HG03442 (cell line): ENCODE data around the gene C1QL2.

Experiments
- ATAC-seq: cut with Tn5 transposase; IDR thresholded peaks from one replicate; pipeline ENCODE4 v1.9.1; 2021; ENCODE audit warnings: mild to moderate bottlenecking, moderate library complexity; ENCODE audit not compliant: unreplicated experiment

C1QL2 gene

DNA sequence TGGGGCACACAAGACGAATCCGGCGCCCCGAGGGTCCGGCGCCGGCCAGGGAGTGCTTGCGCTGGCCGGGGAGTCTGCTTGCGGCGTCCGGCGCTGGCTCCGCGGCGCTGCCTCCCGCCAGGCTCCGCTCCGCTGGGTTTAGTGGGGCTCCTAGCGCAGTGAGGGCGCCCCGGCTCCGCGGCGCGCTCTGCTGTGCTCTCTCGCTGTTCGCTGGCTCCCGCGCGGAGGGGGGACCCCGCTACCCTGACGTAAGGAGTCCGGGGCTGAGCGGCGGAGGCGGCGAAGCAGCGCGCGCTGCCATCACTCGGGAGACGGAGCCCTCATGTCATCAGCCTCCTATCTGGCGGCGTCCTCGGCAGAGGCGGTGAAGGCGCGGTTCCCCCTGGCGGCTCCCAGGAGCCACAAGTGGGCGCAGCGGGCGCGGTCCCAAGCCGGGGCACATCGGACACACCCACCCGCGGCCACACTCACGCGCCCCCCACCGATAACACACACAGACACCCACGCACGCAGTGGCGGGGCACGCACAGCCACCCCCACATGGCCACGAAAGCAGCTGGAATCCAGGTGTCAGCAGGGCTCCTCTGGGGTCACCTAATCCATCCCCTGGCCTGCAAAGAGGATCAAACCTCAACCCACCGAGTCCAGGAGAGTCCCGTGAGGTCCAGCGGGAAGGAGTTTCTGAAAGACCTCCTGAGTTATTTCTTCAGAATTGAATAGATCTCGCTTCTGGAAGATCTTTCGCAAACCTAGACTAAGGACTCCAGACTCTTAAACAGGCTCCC is at the start of gene C1QL2:
Gene C1QL2 (minus strand): TSS at position 189 of the 785 bp plus-strand sequence. CDS start 482 bp downstream, outside the sequence.
- ATAC-seq: no peak

DNA sequence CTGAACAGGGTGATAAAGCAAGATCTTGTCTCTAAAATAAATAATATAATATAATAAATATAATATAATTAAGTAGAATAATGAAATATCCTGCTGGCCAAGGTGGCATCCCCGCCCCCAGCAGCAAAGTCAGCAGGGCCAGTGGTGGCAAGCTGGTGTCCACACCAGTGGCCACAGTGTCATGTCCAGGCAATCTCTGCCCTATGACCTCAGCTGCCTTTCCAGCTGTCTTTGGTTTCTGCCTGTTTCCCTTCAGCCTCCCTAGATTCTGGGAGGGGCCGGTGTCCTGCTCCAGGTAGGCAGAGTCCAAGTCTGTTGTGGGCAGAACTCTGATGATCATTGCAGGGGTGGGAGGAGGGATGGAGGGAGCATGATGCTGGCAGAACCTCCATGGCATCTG is 48.9 kb upstream of the C1QL2 start:
- ATAC-seq: no peak

DNA sequence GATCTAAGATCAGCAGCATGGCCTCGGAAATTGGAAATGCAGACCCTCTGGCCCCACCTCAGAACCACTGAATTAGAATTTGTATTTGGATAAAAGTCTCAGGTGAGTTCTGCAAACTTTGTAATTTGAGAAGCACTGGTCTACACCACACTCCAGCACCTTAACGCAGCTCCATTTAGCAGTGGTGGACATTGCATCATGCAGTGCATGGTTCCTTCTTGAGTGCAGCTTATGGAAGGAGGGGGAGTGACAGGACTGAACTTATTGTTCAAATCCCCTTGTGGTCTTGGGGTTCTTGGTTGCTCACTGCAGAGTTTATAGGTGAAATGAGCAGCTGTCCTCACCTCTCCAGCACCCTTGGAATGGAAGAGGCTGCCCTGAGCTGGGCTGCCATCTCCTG is 47.6 kb upstream of the C1QL2 start:
- ATAC-seq: no peak

DNA sequence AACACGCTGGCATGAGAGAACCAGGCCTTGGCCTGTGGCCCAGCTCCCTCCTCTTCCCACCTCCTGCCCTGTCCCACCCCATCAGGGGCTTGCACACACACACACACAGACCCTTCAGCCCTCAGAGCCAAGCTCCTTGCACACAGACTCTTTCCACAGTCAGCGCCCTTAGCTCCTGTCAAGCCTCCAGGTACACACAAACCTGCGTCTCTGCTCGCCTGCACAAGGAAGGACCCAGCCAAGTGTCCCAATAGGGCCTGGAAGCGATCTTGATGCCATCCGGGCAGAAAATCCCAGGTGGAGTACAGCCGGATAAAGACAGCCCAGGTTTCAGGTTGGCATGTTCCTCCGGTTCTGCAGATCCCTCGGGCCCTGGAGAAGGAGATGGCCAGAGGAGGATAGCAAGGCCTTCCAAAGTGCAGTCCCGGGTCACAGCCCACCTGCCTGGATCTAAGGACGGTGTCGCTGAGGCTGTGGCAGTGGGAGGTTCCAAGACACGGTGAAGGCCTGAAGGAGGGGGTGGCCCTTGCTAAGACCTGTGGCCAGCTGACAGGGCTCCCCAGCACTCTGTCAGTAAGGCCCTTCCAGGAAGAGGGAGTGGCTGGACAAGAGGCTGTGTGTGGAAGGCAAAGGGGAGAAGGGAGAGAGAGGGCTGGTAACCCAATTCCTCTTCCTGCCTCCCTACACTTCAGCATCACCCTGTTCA is 46.6 kb upstream of the C1QL2 start:
- ATAC-seq: no peak

DNA sequence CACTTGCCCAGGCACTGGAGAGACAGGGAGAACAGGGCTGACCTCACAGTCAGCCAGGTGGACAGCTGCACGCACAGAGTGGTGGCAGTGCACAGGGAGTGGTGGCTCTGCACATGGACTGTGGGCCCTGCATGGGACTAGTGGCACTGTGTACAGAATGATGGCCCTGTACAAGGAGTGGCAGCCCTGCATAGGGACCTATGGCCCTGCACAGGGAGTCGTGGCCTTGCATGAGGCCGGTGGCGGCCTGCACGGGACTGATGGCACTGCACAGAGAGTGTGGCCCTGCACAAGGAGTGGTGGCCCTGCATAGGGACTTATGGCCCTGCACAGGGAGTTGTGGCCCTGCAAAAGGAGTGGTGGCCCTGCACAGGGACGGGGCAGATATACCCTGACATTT is 46.0 kb upstream of the C1QL2 start:
- no peak for ATAC-seq

DNA sequence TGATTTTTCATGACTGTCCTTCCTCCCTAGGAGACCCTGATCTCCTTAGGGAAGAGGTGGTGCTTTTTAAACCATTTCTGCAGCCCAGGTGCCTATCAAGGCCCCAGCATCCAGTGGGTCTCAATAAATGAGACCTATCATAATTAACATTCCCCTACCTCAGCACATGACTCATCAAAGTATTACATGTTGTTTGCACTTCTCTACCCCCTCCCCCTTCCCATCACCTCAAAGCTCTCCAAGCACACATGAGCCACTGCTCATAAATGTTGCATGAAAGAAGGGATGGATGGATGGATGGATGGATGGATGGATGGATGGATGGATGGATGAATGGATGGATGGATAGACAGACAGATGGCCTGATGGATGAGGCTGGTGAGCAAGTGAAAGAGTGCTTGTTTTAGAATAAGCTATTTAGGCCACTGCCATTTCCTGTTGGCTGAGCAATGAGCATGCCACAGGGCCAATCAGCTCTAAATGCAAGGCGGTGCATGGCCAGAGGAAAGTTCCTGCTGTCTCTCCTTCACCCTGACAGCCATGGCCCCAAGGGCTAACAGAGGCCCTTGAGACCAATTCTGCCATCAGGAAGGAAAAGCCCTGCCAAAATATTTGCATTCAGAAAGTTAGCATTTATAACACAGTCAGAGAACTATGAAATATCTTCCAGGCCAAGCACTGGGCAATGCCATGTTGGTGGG is 44.2 kb upstream of the C1QL2 start:
- ATAC-seq: no peak

DNA sequence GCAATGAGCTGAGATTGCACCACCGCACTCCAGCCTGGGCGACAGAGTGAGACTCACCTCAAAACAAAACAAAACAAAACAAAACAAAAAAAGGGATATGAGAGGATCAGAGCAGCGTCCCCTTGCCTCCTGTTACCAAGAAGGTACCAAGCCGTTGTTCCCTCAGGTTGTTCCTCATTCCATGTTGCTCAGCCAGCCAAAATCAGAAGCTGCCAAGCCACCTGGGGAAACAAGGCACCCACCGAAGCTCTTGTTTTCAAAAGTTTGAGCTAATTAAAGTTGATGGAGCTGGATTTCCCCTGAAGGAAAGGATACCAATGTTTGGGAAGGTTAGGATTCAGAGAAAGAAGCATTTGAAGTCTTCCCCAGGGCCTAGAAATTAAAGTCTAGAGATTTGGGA is 43.3 kb upstream of the C1QL2 start:
- no peak for ATAC-seq

DNA sequence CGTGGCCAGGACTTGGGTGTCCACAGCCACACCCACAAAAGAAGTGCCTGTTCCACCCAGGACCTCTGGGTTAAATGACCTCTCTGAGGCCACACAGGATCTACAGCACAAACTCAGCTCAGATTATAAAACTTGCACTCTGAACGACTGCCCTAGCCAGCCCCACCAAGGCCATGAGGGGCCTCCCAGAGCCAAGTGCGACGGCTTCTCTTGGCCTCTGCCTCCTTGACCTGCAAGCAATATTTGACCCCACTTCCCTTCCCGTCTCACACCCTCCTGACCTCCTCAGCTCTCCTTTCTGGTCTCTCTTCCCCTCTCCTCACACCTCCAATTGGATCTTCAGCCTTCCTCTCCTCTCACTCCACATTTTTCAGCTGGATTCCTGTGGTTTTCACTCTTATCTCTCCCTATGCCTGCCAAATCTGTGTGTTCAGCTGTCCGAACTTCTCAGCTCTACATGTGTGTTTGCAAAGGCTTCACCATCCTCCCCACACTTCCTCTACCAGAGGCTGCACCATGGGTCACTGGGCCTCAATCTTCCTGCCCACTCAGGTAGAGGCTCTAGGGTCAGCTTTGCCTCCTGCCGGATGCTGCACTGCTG is 39.8 kb upstream of the C1QL2 start:
- no peak for ATAC-seq

DNA sequence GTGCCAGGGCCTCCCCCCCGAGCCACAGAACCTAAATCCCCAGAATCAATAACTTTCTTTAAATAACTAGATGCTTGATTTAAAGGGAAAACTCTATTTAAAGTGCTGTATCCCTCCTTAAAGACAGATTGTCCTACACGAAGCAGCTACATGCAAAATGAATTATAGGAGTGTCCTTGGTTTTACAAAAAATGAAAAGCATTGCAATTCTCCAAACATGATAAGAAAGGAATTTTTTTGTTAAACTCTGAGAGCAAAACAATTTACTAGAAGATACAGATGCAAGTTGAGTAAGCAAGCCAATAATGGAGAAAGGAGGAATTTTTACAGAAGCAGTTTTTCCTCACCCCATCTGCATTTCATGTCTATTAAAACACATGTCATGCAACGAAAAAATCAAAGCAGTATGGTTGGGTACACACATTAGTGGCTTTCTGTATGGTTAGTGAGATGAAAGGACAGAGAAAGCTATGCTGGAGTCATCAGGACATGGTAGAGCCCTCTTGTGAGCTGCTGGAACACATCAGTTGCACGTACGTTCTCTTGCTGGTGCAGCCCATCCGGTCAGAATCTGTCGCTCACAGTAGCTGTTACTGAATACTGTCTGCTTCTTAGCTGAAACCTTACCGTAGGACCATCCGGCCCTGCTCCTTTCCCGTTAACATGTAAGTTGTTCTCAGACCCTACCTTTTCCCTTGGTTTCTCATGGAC is 39.1 kb upstream of the C1QL2 start:
- no peak for ATAC-seq

DNA sequence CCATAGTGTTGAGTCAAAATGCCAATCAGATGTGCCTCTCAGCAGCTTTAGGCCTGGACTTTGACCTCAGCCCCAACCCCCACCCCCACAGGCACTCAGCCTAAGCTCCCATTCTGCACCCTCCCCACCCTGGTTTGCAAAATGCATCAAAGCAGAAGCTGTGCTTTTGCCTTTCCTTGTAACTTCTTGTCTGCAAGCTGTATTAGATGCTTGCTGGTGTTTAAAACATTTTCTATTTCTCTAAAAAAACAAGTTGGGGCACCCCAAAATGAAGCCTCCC is 38.5 kb upstream of the C1QL2 start:
- ATAC-seq: no peak

DNA sequence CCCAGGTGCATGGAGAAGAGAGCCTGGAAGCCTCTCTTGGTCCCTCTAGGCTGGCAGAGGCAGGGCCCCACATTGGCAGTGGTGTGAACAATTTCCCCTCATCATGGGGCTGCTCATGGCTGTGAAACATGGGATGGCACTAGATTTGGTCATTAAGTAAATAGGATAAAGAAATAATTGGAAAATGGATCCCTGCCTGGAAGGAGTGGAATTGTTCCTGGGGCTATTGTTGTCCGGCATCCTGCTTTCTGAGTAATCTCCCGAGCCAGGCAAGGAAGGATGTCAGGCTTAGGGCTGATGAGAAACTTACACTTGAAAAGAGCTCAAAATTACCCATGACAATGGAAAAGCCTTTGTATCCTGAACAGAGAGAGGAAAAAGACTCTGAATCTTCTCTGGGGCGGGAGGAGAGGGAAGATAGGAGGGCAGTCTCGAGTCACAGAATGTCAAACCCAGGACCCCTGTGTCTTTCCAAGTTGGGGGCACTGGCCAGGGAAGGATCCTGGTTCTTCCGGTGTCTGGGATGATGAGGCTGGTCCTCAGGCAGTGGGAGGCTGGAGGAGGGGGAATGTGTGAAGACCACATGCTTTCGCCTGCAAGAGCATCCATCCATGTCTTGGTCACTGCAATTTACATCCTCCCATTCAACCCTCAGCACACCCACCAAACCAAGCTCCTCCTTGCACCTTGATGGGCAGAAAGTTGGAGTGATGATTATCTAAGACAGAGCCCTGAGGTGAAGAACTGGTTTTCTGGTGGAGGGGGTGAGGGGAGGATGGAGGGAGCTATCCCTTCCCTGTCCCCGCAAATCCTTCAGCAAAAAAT is 38.0 kb upstream of the C1QL2 start:
- ATAC-seq: no peak

DNA sequence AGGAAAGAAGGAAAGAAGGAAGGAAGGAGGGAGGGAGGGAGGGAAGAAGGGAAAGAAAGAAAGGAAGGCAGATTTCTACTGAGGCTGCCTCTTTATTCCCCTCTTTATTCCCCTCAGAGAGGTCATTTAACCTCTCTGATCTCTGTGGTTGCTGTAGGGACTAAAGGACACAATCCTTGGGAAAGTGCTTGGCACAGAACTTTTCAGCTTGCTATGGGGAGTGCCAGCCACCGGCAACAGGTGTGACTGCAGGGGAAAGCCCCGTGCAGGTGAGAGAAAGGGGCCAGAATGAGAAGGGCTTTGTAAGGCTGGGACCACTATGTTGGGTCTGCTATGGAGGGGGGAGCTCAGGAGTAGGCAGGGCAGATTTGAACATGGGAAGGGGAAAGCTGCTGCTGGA is 37.3 kb upstream of the C1QL2 start:
- no peak for ATAC-seq

DNA sequence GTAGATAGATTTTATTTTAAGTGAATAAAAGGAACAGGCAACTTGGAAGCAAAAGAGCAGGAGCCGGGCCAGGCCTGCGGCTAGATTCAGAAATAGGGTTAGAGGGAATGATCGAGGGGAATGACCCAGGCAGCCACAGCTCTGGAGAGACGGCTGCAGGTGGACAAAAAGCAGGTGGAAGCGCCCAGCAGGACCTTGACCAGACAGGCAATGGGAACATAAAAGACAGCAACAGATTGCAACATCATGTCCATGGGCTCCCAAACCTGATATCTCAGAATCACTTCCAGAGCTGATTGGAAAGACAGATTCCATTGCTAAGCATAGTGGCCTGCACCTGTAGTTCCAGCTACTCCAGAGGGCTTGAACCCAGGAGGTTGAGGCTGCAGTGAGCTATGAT is 36.5 kb upstream of the C1QL2 start:
- ATAC-seq: no peak

DNA sequence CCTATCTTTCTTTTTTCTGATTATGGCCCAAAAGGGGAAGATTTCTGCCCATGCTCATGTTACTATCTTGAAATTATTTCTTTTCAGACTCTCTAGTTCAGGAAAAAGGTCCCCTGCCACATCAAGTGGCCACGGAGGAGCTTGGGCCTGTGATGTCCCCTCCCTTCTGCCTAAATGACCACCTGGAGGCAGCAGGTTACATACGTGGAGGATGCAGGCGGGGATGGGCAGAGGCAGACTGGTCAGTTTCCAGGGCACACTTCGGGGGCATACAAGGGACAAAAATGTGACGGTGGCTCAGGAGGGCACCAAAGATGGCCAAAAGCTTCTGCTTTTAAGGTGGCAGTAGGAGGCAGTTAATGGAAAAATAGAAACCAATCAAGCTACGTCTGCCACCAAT is 34.3 kb upstream of the C1QL2 start:
- no peak for ATAC-seq

DNA sequence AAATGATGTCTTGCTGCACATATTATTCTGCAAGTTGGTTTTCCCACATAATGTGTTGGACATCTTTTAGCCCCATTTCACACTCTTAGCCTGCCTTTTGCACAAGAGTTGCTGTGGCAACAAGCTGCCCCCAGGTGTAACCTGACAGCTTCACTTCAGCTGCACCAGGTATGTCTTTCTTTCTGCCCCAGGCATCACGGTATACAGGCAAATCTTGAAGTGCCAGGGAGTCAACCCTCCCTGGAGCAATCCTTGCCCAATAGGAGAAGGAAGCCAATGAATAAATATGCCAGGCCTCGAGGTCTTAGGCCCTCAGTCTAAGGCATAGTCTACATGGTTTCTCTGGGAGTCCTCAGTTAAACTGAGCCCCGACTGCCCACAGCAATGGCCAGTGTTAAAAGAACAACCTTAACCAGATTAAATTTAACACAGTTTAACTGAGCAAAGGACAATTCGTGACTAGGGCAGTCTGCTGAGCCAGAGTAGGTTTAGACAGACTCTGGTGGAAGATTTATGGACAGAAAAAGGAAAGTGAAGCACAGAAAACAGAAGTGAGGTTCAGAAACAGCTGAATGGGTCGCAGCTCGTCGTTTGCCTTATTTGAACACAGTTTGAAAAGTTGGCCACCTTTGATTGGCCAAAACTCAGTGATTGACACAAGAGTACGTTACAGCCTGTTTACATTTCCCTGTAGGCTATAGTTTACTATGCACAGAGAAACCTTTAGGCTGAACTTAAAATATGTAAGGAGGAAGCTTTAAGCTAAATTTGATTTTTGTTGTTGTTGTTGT is 32.0 kb upstream of the C1QL2 start:
- no peak for ATAC-seq

DNA sequence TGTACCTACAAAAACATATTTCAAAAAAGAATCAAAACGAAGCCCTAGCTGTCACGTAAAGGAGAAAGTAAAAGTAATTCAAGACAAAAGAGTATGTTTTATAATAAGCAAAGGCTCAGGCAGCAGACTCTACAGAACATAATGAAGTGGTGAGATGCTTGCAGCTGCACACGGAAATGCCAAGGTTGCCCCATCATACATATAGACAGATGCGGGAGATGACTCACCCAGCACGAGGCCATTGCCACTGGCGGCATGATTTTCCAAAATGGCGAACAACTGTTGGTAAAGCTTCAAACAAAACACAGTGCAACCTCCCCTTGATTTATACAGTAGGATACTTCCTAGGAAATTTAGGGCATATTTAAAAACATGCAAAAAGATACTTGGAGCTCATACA is 26.0 kb upstream of the C1QL2 start:
- no peak for ATAC-seq

DNA sequence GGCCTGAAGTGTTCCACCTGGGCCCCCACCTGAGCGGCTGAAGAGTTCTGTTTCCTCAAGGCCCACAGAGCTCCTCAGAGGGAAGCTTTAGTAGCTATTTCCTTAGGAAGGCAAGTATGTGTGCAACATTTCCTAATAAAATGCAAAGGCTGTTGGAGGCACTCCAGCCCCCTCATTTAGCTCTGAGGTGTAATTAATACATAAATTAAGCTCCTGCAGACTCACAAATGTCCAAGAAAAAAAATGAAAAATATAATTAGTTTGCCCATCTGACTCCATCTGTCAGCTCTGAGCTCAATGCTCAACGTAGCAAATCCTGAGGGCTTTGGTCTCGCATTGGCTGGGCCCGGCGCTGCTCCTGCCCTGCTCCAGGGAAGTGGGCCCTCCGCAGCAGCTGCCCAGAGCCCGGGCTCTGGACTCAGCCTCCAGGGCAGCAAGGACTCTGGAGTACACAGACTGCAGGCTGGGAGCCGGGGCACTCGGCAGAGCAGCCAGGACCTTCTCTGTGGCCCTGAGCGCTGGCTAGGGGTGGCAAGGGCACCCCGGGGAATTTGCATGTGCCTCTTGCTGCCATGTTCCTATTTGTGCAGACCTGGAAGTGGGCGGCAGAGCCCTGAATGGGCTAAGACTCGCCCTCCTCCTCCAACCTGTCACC is 23.4 kb upstream of the C1QL2 start:
- ATAC-seq: no peak

DNA sequence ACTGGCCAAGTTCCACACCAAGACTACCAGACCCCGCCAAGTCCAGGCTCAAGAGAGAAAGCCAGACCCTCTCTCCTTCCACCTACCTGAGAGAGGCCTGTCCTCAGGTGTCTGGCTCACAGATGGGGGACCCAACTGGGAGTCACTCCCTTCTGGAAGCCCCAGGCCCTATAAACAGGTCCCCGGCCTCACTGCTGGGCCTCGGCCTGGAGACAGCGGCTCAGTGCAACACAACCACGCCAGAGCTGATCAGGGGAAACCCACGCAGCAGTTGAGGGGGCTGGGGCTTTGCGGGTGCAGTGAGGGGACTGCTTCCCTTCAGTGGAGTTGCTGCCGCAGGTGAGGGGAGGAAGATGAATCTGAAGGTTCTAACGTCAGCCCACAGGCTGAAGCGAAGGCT is 22.8 kb upstream of the C1QL2 start:
- ATAC-seq: no peak

DNA sequence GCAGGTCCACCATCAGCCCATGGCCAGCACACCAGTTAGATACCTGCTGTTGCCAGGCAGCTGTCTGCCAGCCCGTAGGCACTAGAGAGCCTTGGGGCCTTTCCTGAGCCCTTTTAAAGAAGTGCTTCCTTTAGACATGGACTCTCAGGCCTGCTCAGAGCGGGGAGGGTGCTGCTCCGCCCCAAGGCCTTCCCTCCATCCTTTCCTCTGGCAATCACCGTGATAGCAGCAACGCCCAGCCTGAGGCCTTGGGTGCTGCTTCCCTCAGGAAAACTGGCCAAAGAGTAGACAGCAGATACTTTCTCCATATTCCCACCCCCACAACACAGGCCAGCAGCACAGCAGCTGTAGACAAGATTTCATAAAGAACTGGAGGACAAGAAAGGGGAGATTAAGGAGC is 22.3 kb upstream of the C1QL2 start:
- no peak for ATAC-seq
